H1 (cell line): ENCODE measurements around the gene CNDP2.

Source experiments
- CEBPB ChIP-seq: IDR thresholded peaks from 2 replicates; pipeline ENCODE4 v1.6.1; 2012; ENCODE audit warnings: low read depth, low read length
- CHD2 ChIP-seq: IDR thresholded peaks from 2 replicates; pipeline ENCODE4 v1.6.1; 2012; ENCODE audit warnings: low read length, improper control_type of control experiment
- EP300 ChIP-seq, 2 experiments: IDR thresholded peaks; 1 replicate in 1 of 2; 2 replicates in 1 of 2; pipeline ENCODE4 v1.6.1; 2011 to 2012; ENCODE audit warnings: low read depth in 2 of 2, low read length in 2 of 2, mild to moderate bottlenecking in 2 of 2, borderline replicate concordance in 1 of 2, inconsistent platforms in 1 of 2, moderate library complexity in 1 of 2
- HDAC2 ChIP-seq, 2 experiments: fragments of 300-600 bp in 1 of 2; sonication (generic) in 1 of 2; IDR thresholded peaks; 2 replicates each; pipeline ENCODE4 v1.6.1; 2011 to 2012; ENCODE audit warnings: low read depth in 2 of 2, low read length in 2 of 2, mild to moderate bottlenecking in 2 of 2, moderate library complexity in 2 of 2, borderline replicate concordance in 1 of 2, inconsistent platforms in 1 of 2
- HDAC6 ChIP-seq: IDR thresholded peaks from one replicate; pipeline ENCODE4 v1.7.1; 2012; ENCODE audit warnings: low read depth, mild to moderate bottlenecking, inconsistent platforms, low read length, moderate library complexity
- NANOG ChIP-seq: IDR thresholded peaks from 2 replicates; pipeline ENCODE4 v1.6.1; 2011; ENCODE audit warnings: low read length, low read depth, mild to moderate bottlenecking, inconsistent platforms; ENCODE audit not compliant: insufficient read depth, poor library complexity, severe bottlenecking
- POLR2AphosphoS5 ChIP-seq: IDR thresholded peaks from 2 replicates; pipeline ENCODE4 v1.6.1; 2011; ENCODE audit warnings: low read depth, low read length
- RFX5 ChIP-seq: IDR thresholded peaks from 2 replicates; pipeline ENCODE4 v1.6.1; 2011; ENCODE audit warnings: low read depth, low read length, improper control_type of control experiment, borderline replicate concordance
- SIN3A ChIP-seq, 2 experiments: IDR thresholded peaks in 1 of 2; conservative IDR thresholded peaks in 1 of 2; 2 replicates each; pipeline ENCODE4 v1.6.1; 2011 to 2012; ENCODE audit warnings: low read length in 2 of 2, improper control_type of control experiment in 1 of 2, low read depth in 1 of 2, mild to moderate bottlenecking in 1 of 2
- SP1 ChIP-seq: IDR thresholded peaks from 2 replicates; pipeline ENCODE4 v1.6.1; 2011; ENCODE audit warnings: low read depth, low read length
- TEAD4 ChIP-seq: IDR thresholded peaks from 2 replicates; pipeline ENCODE4 v1.6.1; 2012; ENCODE audit warnings: low read depth, low read length, inconsistent platforms, mixed read lengths
- YY1 ChIP-seq: IDR thresholded peaks from 2 replicates; pipeline ENCODE4 v1.6.1; 2011; ENCODE audit warnings: low read depth, mild to moderate bottlenecking, low read length
- TF ChIP-seq, protein P1 (sequence below): IDR thresholded peaks from 2 replicates; pipeline ENCODE4 v1.6.1; 2012; ENCODE audit warnings: inconsistent platforms
- TF ChIP-seq, protein P2 (sequence below), 3 experiments: IDR thresholded peaks; 1 replicate in 2 of 3; 2 replicates in 1 of 3; pipeline versions ENCODE4 v1.5.1 to v1.6.1; 2011; ENCODE audit warnings: low read length in 3 of 3, mild to moderate bottlenecking in 3 of 3, inconsistent platforms in 2 of 3, low read depth in 1 of 3, moderate library complexity in 1 of 3; ENCODE audit not compliant: insufficient read depth in 1 of 3; ENCODE audit errors: control extremely low read depth in 1 of 3

DNA sequence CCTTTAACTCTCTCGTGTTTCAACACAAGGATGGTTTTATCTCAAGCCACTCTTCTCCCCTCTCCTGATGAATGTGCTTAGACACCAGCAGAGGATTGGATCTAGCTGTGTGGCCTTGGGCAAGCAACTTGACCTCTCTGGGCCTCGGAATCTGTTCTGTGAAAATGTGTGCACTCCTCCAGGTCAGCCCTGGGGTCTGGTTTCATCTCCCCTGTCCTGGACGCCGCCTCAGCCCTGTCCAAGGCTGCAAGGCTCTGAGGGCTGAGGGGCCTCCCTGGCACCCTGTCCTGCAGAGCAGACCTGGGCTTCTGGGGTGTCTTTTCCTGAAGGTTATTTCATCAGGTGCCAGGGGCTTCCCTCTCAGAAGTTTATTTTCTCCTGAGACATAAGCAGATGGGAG, 66.6 kb downstream of the CNDP2 start:
- TF ChIP-seq, protein P1, sequence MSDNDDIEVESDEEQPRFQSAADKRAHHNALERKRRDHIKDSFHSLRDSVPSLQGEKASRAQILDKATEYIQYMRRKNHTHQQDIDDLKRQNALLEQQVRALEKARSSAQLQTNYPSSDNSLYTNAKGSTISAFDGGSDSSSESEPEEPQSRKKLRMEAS: no peak
- TF ChIP-seq HDAC6 (no peak), HDAC2 (IDR thresholded peaks at IDR 0.05; ENCODE audit: borderline replicate concordance in 1 of 2, low read depth in 2 of 2, low read length in 2 of 2) (no peak), RFX5 (no peak), EP300 (IDR thresholded peaks at IDR 0.05; ENCODE audit: borderline replicate concordance in 1 of 2, low read depth in 2 of 2, low read length in 2 of 2) (no peak), NANOG (no peak), POLR2AphosphoS5 (no peak), SP1 (no peak), CHD2 (no peak), TEAD4 (no peak), YY1 (no peak), SIN3A (conservative IDR thresholded peaks at IDR 0.05 in 1 of 2, IDR thresholded peaks at IDR 0.05 in 1 of 2; ENCODE audit: low read depth in 1 of 2, low read length in 2 of 2) (no peak), CEBPB (no peak)
- TF ChIP-seq, protein P2, sequence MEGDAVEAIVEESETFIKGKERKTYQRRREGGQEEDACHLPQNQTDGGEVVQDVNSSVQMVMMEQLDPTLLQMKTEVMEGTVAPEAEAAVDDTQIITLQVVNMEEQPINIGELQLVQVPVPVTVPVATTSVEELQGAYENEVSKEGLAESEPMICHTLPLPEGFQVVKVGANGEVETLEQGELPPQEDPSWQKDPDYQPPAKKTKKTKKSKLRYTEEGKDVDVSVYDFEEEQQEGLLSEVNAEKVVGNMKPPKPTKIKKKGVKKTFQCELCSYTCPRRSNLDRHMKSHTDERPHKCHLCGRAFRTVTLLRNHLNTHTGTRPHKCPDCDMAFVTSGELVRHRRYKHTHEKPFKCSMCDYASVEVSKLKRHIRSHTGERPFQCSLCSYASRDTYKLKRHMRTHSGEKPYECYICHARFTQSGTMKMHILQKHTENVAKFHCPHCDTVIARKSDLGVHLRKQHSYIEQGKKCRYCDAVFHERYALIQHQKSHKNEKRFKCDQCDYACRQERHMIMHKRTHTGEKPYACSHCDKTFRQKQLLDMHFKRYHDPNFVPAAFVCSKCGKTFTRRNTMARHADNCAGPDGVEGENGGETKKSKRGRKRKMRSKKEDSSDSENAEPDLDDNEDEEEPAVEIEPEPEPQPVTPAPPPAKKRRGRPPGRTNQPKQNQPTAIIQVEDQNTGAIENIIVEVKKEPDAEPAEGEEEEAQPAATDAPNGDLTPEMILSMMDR (IDR thresholded peaks at IDR 0.05; ENCODE audit: control extremely low read depth in 1 of 3, insufficient read depth in 1 of 3, low read depth in 1 of 3, low read length in 3 of 3): no peak
